Measurements from ENCODE around the gene KRTAP4-4. TPM values are rescaled to one million over a fixed set of nuclear protein-coding genes. Genes with fewer than 3 reads are reported as not detected.
A peak's percentile ranks its signal among the peaks of the same experiment; 100 is the strongest.

Gene KRTAP4-4
- total and polyA plus RNA-seq, 2 of the 4 experiments (the other 2 are of a cell fraction): not detected

DNA sequence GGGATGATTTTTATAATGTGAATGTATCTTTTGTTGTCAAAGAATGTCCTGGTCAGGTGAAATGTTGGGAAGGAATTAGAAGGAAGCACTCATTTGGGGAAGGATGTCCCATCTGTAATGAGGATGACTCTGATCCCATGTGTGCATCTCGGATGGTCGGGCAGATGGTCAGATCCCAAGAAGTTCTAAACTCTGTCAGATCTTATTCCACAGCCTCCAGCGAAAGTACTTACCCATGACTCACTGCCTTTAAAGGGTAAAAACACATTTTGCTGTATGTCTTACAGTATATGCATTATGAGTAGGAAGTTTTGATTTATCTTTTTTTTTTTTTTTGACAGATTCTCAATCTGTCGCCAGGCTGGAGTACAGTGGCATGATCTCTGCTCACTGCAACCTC lies 41.8 kb downstream of the KRTAP4-4 start:
- H4K8ac ChIP-seq (ENCODE audit: low read depth in 2 of 2, low read length in 2 of 2): peak overlapping the region in 1 of 2 experiments; percentile 62; a peak in 2 of 4 replicates
- H4K5ac ChIP-seq (ENCODE audit: low read depth, low read length): no peak overlapping the region
- dilution Hi-C loops (cut with HindIII; ENCODE audit: low sequenced_read_pairs, unreplicated experiment): no loop called here
- no peak overlapping the region for H2AK5ac ChIP-seq (ENCODE audit: low read depth, low read length)
- H3K18ac ChIP-seq (ENCODE audit: low read depth, low read length): no peak overlapping the region
- H4K20me1 ChIP-seq (ENCODE audit: insufficient read depth, low read length): no peaks in the 10 kb centered on the region
- no peak overlapping the region for H2BK20ac ChIP-seq (ENCODE audit: low read depth, low read length)
- H3K4me3 ChIP-seq (ENCODE audit: insufficient read depth, low read depth, low read length): no peak overlapping the region
- H3K9me3 ChIP-seq (ENCODE audit: control insufficient read depth, insufficient read depth, low read length): peaks cover 2% of the 10 kb centered on the region; the same call in 1 of the 2 replicates
- in situ Hi-C loops (cut with MboI; ENCODE audit: low sequenced_read_pairs): no loop called here
- H2BK120ac ChIP-seq (ENCODE audit: low read depth, low read length): no peak overlapping the region
- H3K14ac ChIP-seq (replicated peaks; ENCODE audit: low read depth, low read length): no peak overlapping the region
- H4K91ac ChIP-seq (ENCODE audit: insufficient read depth, low read depth, low read length): 0 out of 2 replicates have a peak overlapping the region, but pooled peaks have one; percentile 30
- CTCF ChIA-PET: no interaction called here
- no peaks in the 10 kb centered on the region; the same call in 1 of the 2 replicates for H3K9me1 ChIP-seq (ENCODE audit: insufficient read depth, low read length)
- BruUV-seq (replicated peaks): no TSS peak
- H3K4me1 ChIP-seq (ENCODE audit: control insufficient read depth, insufficient read depth, low read length): no peaks in the 10 kb centered on the region
- POLR2A ChIA-PET (ENCODE audit: unreplicated experiment): no interaction called here
- DNase-seq: peak; percentile 38
- H2BK5ac ChIP-seq (ENCODE audit: low read depth, low read length, poor library complexity, severe bottlenecking): no peak overlapping the region
- H3K27me3 ChIP-seq (ENCODE audit: control insufficient read depth, insufficient read depth, low read length): no peaks in the 10 kb centered on the region
- peak overlapping the region; percentile 36; the same call in 1 of the 2 replicates for H3K4ac ChIP-seq (ENCODE audit: low read depth, low read length)
- peak; percentile 22; the same call in 1 of the 2 replicates for ATAC-seq (ENCODE audit: low read depth)
- H2BK15ac ChIP-seq (ENCODE audit: low read depth, low read length): no peak overlapping the region
- no peak overlapping the region for H2AK9ac ChIP-seq (replicated peaks; ENCODE audit: low read depth, low read length, poor library complexity)
- H3K56ac ChIP-seq (ENCODE audit: extremely low read depth, insufficient read depth, low read length): no peak overlapping the region
- no peaks in the 10 kb centered on the region for H3K79me1 ChIP-seq (ENCODE audit: low read depth in 1 of 2, low read length in 2 of 2)
- H3K4me2 ChIP-seq (ENCODE audit: low read depth, low read length): no peak overlapping the region
- no peak overlapping the region for H2AFZ ChIP-seq (replicated peaks; ENCODE audit: low read length, poor library complexity)
- intact Hi-C loops (cut with micrococcal nuclease): no loop called here
- TF ChIP-seq USF2 (IDR thresholded peaks at IDR 0.05; ENCODE audit: low read depth, low read length) (no peak), NFE2L2 (IDR thresholded peaks at IDR 0.05; ENCODE audit: low read depth, low read length) (no peak), MAZ (IDR thresholded peaks at IDR 0.05; ENCODE audit: borderline replicate concordance, low read depth, low read length) (no peak), MAFK (IDR thresholded peaks at IDR 0.05; ENCODE audit: low read depth, low read length) (no peak), RCOR1 (IDR thresholded peaks at IDR 0.05; ENCODE audit: insufficient replicate concordance, low read length) (no peak), SMC3 (IDR thresholded peaks at IDR 0.05; ENCODE audit: low read depth, low read length) (no peak), POLR2A (IDR thresholded peaks at IDR 0.05; ENCODE audit: low read depth, low read length) (no peak), MXI1 (IDR thresholded peaks at IDR 0.05; ENCODE audit: borderline replicate concordance, low read depth, low read length) (no peak), RFX5 (IDR thresholded peaks at IDR 0.05; ENCODE audit: low read depth, low read length) (no peak), FOS (IDR thresholded peaks at IDR 0.05; ENCODE audit: low read depth, low read length) (no peak), RAD21 (IDR thresholded peaks at IDR 0.05; ENCODE audit: low read length) (no peak), BHLHE40 (IDR thresholded peaks at IDR 0.05; ENCODE audit: low read depth, low read length) (no peak), CEBPB (IDR thresholded peaks at IDR 0.05; ENCODE audit: low read depth, low read length) (no peak), CHD1 (IDR thresholded peaks at IDR 0.05; ENCODE audit: low read depth, low read length) (no peak)
- TF ChIP-seq, protein P1, sequence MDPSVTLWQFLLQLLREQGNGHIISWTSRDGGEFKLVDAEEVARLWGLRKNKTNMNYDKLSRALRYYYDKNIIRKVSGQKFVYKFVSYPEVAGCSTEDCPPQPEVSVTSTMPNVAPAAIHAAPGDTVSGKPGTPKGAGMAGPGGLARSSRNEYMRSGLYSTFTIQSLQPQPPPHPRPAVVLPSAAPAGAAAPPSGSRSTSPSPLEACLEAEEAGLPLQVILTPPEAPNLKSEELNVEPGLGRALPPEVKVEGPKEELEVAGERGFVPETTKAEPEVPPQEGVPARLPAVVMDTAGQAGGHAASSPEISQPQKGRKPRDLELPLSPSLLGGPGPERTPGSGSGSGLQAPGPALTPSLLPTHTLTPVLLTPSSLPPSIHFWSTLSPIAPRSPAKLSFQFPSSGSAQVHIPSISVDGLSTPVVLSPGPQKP (IDR thresholded peaks at IDR 0.05; ENCODE audit: borderline replicate concordance, low read depth, low read length): no peak
- TF ChIP-seq, protein P2, sequence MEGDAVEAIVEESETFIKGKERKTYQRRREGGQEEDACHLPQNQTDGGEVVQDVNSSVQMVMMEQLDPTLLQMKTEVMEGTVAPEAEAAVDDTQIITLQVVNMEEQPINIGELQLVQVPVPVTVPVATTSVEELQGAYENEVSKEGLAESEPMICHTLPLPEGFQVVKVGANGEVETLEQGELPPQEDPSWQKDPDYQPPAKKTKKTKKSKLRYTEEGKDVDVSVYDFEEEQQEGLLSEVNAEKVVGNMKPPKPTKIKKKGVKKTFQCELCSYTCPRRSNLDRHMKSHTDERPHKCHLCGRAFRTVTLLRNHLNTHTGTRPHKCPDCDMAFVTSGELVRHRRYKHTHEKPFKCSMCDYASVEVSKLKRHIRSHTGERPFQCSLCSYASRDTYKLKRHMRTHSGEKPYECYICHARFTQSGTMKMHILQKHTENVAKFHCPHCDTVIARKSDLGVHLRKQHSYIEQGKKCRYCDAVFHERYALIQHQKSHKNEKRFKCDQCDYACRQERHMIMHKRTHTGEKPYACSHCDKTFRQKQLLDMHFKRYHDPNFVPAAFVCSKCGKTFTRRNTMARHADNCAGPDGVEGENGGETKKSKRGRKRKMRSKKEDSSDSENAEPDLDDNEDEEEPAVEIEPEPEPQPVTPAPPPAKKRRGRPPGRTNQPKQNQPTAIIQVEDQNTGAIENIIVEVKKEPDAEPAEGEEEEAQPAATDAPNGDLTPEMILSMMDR (conservative IDR thresholded peaks at IDR 0.05; ENCODE audit: low read depth, low read length): no peak
- no peak overlapping the region for H3K23ac ChIP-seq (ENCODE audit: low read depth, low read length)
- H3K36me3 ChIP-seq (ENCODE audit: control insufficient read depth, insufficient read depth, low read length): no peaks in the 10 kb centered on the region
- no peak overlapping the region for H3K27ac ChIP-seq (ENCODE audit: insufficient read depth, low read length)
- no CpG with 5 or more reads among the region's 4 CpGs for WGBS, 2 experiments (ENCODE audit: extremely low coverage in 2 of 2, insufficient read length in 1 of 2)
- no peak overlapping the region for H3K9ac ChIP-seq (ENCODE audit: low read depth, low read length)
